Aorta (tissue), 5 donors: ENCODE results near the gene AADACL4. TPM values are rescaled to one million over a fixed set of nuclear protein-coding genes. Genes with fewer than 3 reads are reported as not detected.

Source experiments
- ATAC-seq: fragments of 200-7000 bp; cut with Tn5 transposase; one replicate; pipeline ENCODE4 v1.9.1; 2022; ENCODE audit warnings: moderate library complexity; ENCODE audit not compliant: low FRiP score
- DNase-seq, 2 donors: peaks; one replicate each; pipeline ENCODE4 v3.0.0-alpha.2; 2020
- H3K27ac ChIP-seq, 2 donors: one replicate each; pipeline ENCODE4 v1.5.1; 2013; ENCODE audit warnings: low read length in 2 of 2, mild to moderate bottlenecking in 2 of 2, moderate library complexity in 2 of 2, control low read depth in 1 of 2, inconsistent platforms in 1 of 2, low read depth in 1 of 2
- H3K27me3 ChIP-seq, 2 donors: one replicate each; pipeline ENCODE4 v1.6.1; 2013; ENCODE audit warnings: control low read depth in 1 of 2, low read length in 1 of 2, mild to moderate bottlenecking in 1 of 2, moderate library complexity in 1 of 2; ENCODE audit not compliant: insufficient read depth in 2 of 2, control insufficient read depth in 1 of 2
- H3K36me3 ChIP-seq, 2 donors: one replicate each; pipeline ENCODE4 v1.6.1; 2013; ENCODE audit warnings: control low read depth in 1 of 2, low read length in 1 of 2, mild to moderate bottlenecking in 1 of 2; ENCODE audit not compliant: insufficient read depth in 2 of 2, control insufficient read depth in 1 of 2
- H3K4me1 ChIP-seq, 2 donors: one replicate each; pipeline ENCODE4 v1.6.1; 2013; ENCODE audit warnings: low read length in 2 of 2, control low read depth in 1 of 2, mild to moderate bottlenecking in 1 of 2, moderate library complexity in 1 of 2; ENCODE audit not compliant: insufficient read depth in 2 of 2, control insufficient read depth in 1 of 2
- H3K4me3 ChIP-seq, 2 donors: one replicate each; pipeline ENCODE4 v1.5.1; 2013; ENCODE audit warnings: low read length in 2 of 2, control low read depth in 1 of 2, mild to moderate bottlenecking in 1 of 2
- H3K9me3 ChIP-seq: one replicate; pipeline ENCODE4 v1.6.1; 2013; ENCODE audit warnings: mild to moderate bottlenecking, low read length; ENCODE audit not compliant: control insufficient read depth
- WGBS, 2 donors: extraction: QIAGEN DNeasy Blood & Tissue Kit; methylation state at CpG; one replicate each; pipeline ENCODE4 v1.1.7; 2013; 5-methylcytosine and 5-hydroxymethylcytosine counted together
- intact Hi-C, 2 donors: fragments of 100-400 bp; cut with DNase I; formaldehyde crosslinking; loops; one replicate each; pipeline versions ENCODE4 v1.14.2 to v1.15.0; 2022
- polyA plus RNA-seq, 2 donors: library from polyadenylated mRNA; stranded (reverse); fragments of 200-250 nt; gene quantifications; one replicate each; pipeline ENCODE4 v1.2.3, GENCODE V29; 2013
- total RNA-seq, 2 donors: library from RNA; stranded (reverse); fragmentation: NEBNext Ultra II Directional; extraction: Animal tissue kit (Norgen Biotek cat#: 25700); gene quantifications; one replicate each; pipeline ENCODE4 v1.2.1, GENCODE V29; 2021
- donor health status: healthy with polysubstance abuse.
- donor health status: Bipolar disorder and iron deficiency.
- donor health status: DM: no; HTN: no; CAD: no.
- donor health status: DM: no; HTN: no; CAD: no.
- donor health status: DM: yes; HTN: yes; CAD: no.

Gene AADACL4
- total and polyA plus RNA-seq, 4 donors: not detected

DNA sequence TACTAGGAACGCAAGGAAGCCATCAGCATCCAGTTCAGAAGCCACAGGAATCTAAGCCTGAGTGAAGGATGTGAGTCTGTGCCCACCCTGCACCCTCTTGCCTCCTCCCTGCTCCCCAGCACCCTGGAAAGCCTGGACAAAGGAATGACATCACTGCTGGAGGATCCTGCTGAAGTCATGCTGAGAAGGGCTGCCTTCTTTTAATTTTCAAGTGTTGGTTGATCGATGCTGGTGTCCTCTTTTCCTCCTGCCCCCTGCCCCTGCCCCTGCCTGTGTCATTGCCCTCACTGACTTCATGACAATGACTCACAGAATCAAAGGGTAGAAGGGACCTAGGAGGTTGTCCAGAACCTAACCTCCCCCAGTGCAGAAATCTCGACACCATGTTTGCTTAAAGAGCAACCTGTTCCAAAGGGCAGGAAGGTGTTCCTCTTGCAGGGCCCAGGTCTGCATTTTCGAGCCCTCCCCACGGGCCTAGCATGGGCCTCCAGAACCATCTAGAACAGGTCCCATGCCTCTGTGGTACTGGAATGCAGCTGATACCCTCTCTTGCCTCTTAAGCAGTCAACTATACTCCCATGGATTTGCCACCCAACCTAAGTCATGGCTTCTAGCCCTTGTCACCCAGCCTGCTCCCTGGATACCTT is 35.5 kb upstream of the AADACL4 start:
- Histone ChIP-seq H3K4me1 (peaks cover 2 to 4% of the 10 kb centered on the region in 2 donors), H3K9me3 (no peaks in the 10 kb centered on the region), H3K27ac (no peak overlapping the region), H3K27me3 (no peaks in the 10 kb centered on the region), H3K36me3 (peaks cover 0 to 2% of the 10 kb centered on the region in 2 donors), H3K4me3 (no peak overlapping the region)
- WGBS, 2 donors: 87 to 90% methylated on average over 5 of the region's 5 CpGs
- ATAC-seq (no peak), DNase-seq (no peak)
- intact Hi-C loops: no loop called here

GRCh38 chr1:12609469-12610003 is 34.3 kb upstream of the AADACL4 start:
- H3K27ac ChIP-seq: no peak overlapping the region
- H3K27me3 ChIP-seq: no peaks in the 10 kb centered on the region
- 77 to 79% methylated on average over 5 of the region's 5 CpGs for WGBS, 2 donors
- peaks cover 0 to 2% of the 10 kb centered on the region in 2 donors for H3K36me3 ChIP-seq
- H3K4me3 ChIP-seq: no peak overlapping the region
- H3K4me1 ChIP-seq: peaks cover 0 to 9% of the 10 kb centered on the region in 2 donors
- DNase-seq: no peak
- ATAC-seq: peak; percentile 34
- intact Hi-C loops: loop anchor here in 1 of 2 donors (10.0 kb wide), 1 partner anchor 145 kb away; no protein-coding TSS in a partner anchor
- H3K9me3 ChIP-seq: no peaks in the 10 kb centered on the region

GRCh38 chr1:12610305-12610935 is 33.5 kb upstream of the AADACL4 start:
- intact Hi-C loops: loop anchor here in 1 of 2 donors (10.0 kb wide), 1 partner anchor 146 kb away; no protein-coding TSS in a partner anchor
- Histone ChIP-seq H3K9me3 (no peaks in the 10 kb centered on the region), H3K36me3 (peaks cover 0 to 2% of the 10 kb centered on the region in 2 donors), H3K27me3 (no peaks in the 10 kb centered on the region), H3K4me3 (no peak overlapping the region), H3K4me1 (peaks cover 0 to 9% of the 10 kb centered on the region in 2 donors), H3K27ac (no peak overlapping the region)
- ATAC-seq: no peak
- DNase-seq: no peak
- WGBS, 2 donors: 90 to 93% methylated on average over 7 of the region's 7 CpGs

DNA sequence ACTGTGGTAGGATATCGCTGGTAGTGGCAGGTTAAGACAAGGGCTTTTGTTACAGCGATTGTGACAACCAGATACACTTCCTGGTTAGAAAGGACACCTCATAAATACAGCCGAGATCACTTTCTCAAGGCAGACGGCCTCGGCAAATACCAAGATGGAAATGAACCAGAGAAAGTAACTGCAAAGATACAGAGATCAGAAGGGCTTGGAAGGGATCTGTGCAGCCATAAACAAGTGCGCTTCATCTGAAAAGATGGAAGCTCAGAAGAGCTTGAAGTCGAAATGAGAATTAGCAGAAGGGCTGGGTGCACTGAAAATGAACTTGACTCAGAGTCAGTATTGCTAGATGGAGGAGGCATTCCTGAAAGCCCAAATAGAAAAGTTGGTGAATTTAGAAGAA is 32.9 kb upstream of the AADACL4 start:
- ATAC-seq (no peak), DNase-seq (no peak)
- WGBS, 2 donors: 80 to 86% methylated on average over 7 of the region's 7 CpGs
- no peak overlapping the region for H3K4me3 ChIP-seq
- H3K36me3 ChIP-seq: peaks cover 0 to 2% of the 10 kb centered on the region in 2 donors
- peaks cover 0 to 9% of the 10 kb centered on the region in 2 donors for H3K4me1 ChIP-seq
- intact Hi-C loops: loop anchor here in 1 of 2 donors (10.0 kb wide), 1 partner anchor 146 kb away; no protein-coding TSS in a partner anchor
- no peak overlapping the region for H3K27ac ChIP-seq
- no peaks in the 10 kb centered on the region for H3K9me3 ChIP-seq
- no peaks in the 10 kb centered on the region for H3K27me3 ChIP-seq

- Histone ChIP-seq H3K4me3 (no peak overlapping the region), H3K27me3 (no peaks in the 10 kb centered on the region), H3K9me3 (no peaks in the 10 kb centered on the region), H3K36me3 (peaks cover 0 to 2% of the 10 kb centered on the region in 2 donors), H3K4me1 (peaks cover 0 to 9% of the 10 kb centered on the region in 2 donors), H3K27ac (no peak overlapping the region)
- ATAC-seq (no peak), DNase-seq (no peak)
- intact Hi-C loops: loop anchor here in 1 of 2 donors (10.0 kb wide), 1 partner anchor 148 kb away; no protein-coding TSS in a partner anchor
- WGBS, 2 donors: 90 to 94% methylated on average over 4 of the region's 4 CpGs
Observed at GRCh38 chr1:12613180-12613579, 30.7 kb upstream of the AADACL4 start.

- no peak for DNase-seq
Observed at GRCh38 chr1:12614402-12615158, 29.3 kb upstream of the AADACL4 start.

GRCh38 chr1:12615159-12615864 is 28.6 kb upstream of the AADACL4 start:
- WGBS, 2 donors: 5 to 7% methylated on average over 12 of the region's 12 CpGs

More at GRCh38 chr1:12614402-12615158, 29.3 kb upstream of the AADACL4 start:
- Histone ChIP-seq H3K9me3 (no peaks in the 10 kb centered on the region), H3K27ac (no peak overlapping the region), H3K36me3 (peaks cover 0 to 2% of the 10 kb centered on the region in 2 donors), H3K4me1 (peaks cover 0 to 9% of the 10 kb centered on the region in 2 donors), H3K4me3 (peak overlapping the region in 1 of 2 donors; percentile 92), H3K27me3 (no peaks in the 10 kb centered on the region)
- intact Hi-C loops: loop anchor here (5.0 to 10.0 kb wide), 6 partner anchors 57 to 207 kb away; no protein-coding TSS in a partner anchor
- 52 to 69% methylated on average over 7 of the region's 7 CpGs for WGBS, 2 donors
- no peak for ATAC-seq

More at GRCh38 chr1:12615159-12615864, 28.6 kb upstream of the AADACL4 start:
- H3K27me3 ChIP-seq: no peaks in the 10 kb centered on the region
- H3K27ac ChIP-seq: peak overlapping the region in 1 of 2 donors; percentile 79
- DNase-seq (no peak), ATAC-seq (no peak)
- H3K9me3 ChIP-seq: no peaks in the 10 kb centered on the region
- H3K4me1 ChIP-seq: peaks cover 0 to 9% of the 10 kb centered on the region in 2 donors
- H3K36me3 ChIP-seq: peaks cover 0 to 2% of the 10 kb centered on the region in 2 donors
- peak overlapping the region; percentile 73 to 92 for H3K4me3 ChIP-seq
- intact Hi-C loops: loop anchor here (5.0 to 10.0 kb wide), 6 partner anchors 58 to 208 kb away; no protein-coding TSS in a partner anchor
